Measurements from ENCODE around the gene NUMA1.
A peak's percentile ranks its signal among the peaks of the same experiment; 100 is the strongest.

Gene NUMA1

DNA sequence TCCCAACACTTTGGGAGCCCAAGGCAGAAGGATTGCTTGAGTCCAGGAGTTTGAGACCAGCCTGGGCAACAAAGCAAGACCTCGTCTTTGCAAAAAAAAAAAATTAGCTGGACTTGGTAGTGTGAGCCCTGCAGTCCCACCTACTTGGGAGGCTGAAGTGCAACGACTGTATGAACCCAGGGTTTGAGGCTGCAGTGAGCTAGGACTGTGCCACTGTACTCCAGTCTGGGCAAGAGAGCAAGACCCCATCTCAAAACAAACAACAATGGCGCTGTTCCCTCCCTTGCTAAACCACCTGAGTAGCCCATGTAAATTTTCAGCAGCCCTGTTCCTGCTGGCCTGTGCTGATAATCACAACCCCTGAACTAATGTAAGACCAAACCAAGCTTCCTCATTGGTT is 19.7 kb upstream of the NUMA1 start:
- no peak for DNase-seq

DNA sequence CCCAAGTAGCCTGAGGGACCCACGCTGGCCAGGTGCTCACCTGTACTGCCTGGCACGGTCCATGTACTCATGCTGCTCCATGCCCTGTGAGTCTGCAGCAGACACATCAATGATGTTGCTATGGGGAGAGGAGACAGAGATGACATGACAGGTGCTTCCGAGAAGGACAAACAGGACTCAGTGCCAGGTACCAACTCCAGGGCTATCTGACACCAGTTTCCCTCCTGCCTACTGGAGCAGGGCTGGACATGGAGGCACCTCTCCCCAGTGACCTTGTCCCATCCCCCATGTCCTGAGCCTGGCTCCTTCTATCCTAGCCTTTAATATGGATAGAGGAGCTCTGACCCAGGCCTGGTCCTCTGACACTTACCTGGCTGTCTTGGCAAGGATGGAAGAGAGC is 18.4 kb upstream of the NUMA1 start:
- no peak for DNase-seq

DNA sequence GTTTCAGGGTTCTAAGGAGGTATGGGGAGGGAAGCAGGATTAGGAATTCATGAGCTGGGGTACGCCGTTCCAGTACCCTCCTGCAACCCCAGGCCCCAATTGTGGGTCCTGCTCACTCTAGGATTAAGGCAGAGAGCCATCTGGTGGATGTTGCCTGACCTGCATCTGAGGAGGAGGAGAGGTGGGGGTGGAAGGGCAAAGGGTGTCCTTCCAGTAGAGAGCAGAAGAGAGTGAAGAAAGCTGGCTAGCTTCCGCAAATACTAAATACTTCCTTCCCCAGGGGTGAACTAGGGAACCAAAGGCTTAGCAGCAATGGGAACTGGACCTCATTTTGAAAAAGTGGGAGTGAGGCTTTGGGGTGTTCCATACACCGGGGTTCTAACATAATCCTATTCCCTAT is 10.9 kb upstream of the NUMA1 start:
- DNase-seq: peak; percentile 58

DNA sequence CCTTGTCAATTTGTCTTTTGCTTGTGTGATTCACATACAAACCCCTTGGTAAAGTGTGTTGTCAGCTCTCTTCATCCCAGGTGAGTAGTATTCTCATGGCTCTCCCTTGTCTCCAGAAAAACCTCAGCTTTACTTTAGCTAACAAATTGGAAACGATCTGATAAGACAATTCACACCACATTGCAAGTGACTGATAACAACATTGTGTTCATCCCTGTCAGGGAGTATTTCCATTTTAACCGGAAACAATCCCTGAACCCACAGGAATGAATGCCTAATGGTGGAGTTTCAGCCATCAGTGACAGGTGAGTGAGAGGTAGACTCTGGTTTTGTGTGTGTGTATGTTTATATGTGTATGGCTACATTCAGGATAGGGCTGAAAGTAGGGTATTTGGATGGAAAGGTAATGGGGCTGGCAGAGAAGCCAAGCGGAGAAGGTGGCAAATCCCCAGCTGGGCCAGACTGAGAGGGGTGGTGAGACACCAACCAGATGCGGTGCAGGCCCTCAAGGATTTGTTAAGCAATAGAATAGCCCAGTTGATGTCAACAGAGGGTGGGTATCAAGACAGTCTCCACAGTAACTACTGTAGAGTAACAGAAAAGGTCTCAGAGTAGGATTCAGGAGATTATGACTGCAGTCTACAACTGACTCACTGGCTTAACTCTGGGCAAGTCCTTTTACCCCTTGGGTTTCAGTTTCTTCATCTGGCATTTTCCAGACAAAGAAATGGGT is 7.9 kb upstream of the NUMA1 start:
- DNase-seq: no peak

DNA sequence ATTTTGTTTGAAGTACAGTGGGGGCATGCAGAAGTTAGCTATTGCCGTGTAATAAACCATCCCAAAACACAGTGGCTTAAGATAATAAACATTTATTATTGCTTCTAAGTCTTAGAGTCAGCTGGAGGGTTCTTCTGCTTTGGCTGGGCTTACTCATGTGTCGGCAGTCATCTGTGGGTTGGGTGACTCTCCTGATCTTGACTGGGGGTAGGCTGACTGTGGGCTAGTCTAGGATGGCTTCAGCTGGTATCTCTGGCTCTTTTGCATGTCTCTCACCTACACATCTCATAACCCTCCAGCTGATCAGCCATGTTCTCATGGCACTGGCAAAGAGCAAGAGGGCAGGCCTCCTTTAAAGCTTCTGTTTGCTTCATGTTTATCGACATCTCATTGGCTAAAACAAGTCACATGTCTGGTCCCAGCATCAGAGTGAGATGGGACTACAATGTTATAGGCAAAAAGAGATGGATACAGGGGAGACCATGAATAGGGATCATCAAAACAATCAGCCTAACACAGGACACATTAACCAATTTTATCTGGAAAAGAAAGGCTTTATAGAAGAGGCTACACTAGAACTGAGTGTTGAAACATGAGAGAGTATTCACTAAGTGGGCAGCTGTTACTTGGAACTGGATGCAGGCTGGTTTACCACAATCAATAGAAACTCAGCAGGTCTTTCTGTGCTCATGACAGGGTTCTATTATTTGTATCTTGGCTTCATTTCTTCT is 5.4 kb upstream of the NUMA1 start:
- no peak for DNase-seq

DNA sequence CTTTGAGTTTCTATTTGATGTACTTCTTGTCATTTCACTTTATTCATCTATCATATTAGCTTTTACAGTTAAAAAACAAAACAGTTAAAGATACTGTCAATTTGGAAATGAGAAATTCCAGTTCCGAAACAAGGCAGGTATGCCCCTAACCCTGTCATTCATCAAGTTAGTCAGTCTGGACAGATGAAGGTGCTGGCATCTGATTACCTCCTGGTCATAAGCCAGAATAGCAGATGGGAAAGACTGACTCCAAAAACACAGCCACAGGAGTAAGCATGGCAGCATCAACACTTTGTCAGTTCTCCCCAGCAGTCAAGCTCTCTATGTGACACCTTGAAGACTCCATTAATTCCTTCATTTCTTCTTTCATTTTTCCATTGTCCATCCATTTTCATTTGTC is 4.6 kb upstream of the NUMA1 start:
- DNase-seq: no peak

DNA sequence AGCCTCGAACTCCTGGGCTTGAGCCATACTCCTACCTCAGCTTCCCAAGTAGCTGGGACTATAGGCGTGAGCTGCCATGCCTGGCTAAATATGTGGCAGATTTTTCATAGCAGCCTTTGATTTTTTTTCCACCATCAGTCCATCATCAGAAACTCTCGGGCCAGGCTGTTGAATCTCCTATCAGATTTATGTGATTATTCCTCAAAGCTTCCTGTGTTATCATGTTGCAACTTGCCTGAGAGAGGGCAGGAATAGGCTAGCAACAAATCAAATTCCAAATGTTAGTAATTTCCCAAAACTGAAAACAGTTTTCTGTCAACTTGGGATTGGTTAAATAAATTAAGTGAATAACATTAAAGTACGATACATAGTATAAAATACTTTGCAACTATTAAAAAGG is 3.7 kb upstream of the NUMA1 start:
- DNase-seq: no peak

DNA sequence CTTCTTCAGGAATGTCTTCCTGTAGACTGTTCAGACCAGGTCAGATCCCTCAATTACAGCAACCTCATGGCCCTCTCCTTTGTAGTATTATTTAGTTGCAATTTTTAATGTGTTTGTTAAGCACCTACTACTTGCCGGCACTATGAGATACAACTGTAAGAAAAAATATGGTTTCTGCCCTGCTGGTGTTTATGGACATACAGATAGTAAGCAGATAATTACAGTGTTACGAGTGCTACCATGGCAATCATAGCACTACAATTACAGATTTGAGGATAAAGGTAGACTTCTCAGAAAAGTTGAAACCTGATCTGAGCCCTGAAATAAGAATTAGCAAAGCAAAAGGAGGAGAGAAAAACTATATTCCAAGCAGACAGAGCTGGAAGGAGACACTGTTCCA is 3.1 kb upstream of the NUMA1 start:
- no peak for DNase-seq

DNA sequence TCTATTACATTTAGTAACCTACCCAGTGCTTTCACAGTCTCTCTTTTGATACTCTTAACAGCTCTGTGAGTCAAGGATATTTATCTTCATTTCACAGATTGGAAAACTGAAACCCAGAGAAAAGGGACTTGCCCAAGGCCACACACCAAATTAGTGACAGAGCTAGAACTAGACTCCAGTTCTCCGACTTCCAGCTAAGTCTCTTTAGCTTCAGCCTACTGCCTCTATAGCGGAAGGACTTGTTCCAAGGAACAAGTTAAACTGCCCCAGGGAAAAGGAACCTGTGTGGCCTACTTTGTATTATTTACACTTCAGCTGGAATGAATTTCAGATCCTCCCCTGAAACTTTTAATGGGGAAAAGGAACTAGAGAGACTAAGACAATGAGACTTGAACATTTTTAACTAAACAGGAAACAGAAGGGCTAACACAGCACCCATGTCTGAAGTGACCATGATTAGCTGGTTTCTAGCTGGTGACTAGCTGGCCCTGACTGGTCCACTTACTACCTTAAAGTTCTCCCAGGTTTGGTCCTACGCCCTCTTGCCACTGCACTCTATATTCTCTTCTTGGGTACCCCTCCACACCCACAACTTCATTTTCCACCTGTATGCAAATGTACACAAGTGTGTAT is 1.6 kb upstream of the NUMA1 start:
- DNase-seq: no peak

DNA sequence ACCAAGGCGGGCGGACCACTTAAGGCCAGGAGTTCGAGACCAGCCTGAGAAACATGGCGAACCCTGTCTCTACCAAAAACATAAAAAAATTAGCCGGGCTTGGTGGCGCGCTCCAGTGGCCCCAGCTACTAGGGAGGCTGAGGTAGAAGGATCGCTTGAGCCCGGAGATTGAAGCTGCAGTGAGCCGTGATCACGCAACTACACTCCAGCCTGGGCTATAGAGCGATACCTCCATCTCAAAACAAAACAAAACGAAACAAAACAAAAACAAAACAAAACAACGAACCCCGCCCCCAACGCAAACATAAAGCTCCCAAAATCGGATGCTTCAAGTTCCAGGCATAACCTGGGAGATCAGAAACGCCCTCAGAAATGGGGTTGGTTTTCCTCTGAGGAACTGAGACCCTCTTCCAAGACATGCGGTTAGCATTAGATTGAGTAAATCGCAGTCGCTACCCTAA is 872 bp upstream of the NUMA1 start:
- no peak for DNase-seq

DNA sequence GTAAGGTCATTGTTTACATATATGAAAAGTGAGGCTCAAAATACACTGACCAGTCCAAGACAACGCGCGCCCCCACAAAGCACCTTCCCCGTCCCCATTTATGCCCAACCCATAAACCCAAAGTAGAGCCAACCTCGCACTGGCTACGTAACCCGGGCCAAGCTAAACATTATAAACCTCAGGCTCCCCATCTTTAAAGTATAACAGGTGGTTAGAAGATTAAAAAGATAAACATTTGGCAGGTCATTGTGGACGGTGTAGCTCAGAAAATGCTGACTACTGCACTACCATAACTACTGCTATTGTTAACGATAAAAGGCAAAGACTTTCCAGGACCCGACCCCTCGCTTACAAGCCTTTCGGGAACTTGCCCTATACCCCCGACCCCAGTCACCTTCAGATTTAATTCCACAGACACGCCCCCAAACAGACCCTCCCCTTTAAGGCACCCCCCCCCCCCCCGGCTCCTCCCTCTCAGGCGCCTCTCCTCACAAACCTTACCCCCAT is 470 bp downstream of the NUMA1 start:
- no peak for DNase-seq

DNA sequence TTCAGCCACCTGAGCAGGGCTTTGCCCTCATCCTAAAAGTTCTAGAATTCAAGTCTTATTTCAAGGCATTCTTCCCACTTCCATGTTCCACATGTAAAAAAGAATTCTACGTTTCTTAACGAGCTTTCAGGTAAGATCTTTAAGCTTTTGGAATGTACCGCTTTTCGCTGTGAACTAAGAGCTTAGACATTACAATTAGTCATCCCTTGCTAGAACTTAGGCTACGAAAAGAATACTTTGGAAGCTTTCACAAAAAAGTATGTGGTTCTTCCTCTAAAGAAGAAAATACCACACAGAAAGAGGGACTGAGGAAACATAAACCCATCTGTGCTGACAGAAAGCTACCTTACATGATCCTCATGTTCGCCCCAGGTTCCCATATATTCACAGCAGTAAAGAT is 1.9 kb downstream of the NUMA1 start:
- no peak for DNase-seq

DNA sequence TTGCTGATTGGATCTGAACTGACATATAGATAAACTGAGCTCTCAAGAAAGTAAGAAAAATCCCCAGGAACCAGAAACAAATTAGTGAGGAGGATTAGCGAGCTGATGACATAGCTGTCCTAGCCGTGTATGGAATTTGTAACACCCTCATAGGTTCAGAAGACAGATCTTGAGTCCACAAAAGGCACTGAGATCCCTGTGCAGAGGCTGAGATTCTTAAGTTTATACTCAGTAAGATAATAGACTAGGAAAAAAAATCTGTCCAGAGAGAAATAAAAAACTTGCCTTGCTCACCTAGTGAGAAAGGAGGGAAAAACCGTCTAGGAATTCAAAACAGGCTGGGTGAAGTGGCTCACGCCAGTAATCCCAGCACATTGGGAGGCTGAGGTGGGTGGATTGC is 4.6 kb downstream of the NUMA1 start:
- no peak for DNase-seq

DNA sequence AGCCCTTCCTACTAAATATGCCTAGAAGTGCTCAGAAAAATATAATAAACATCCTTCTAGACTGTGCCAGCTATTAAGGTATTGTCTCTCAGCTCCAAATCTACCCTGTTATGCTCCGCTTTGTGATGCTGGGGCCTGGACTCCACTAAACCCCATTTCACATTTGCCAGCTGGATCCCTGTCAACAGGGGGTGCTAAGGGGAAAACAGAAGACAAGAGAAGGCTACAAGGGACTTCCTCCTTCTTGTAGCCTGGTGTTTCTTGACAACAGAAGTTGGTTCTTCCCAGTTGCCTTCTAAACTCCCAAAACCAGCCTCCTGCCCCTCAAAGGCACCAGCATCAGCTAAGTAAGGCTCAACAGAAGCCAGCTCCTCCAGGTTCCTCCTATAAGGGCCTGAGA is 5.2 kb downstream of the NUMA1 start:
- no peak for DNase-seq

DNA sequence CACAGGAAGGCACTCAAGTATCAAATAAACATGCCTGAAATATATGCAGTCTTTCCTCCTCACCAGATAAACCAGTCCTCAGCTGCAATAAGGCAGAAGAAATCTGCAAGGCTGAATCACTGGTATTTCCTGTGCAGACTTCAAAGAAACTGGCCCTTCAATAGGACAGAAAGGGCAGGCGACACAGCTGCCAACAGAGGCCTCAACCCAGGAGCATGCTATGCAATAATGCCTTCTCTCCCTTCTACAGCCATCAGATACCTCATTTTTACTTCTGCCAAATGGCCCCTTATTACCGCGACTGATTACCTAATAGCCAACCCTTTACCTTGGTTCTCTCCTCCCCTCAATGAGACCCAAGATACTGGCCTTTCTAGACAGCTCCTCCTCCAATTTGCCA is 8.0 kb downstream of the NUMA1 start:
- DNase-seq: peak; percentile 32

DNA sequence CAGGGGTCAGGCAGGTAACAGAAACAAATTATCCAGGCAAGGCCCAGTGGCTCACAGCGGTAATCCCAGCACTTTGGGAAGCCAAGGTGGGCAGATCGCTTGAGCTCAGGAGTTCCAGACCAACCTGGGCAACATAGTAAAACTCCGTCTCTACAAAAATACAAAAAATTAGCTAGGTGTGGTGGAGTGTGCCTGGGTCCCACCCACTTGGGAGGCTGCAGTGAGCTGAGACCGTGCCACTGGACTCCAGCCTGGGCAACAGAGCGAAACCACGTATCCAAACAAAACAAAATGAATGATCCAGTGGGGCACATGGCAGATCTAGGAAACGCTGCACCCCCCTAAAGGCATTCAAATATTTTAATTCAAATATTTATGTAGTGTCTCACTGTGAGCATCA is 9.9 kb downstream of the NUMA1 start:
- DNase-seq: no peak

DNA sequence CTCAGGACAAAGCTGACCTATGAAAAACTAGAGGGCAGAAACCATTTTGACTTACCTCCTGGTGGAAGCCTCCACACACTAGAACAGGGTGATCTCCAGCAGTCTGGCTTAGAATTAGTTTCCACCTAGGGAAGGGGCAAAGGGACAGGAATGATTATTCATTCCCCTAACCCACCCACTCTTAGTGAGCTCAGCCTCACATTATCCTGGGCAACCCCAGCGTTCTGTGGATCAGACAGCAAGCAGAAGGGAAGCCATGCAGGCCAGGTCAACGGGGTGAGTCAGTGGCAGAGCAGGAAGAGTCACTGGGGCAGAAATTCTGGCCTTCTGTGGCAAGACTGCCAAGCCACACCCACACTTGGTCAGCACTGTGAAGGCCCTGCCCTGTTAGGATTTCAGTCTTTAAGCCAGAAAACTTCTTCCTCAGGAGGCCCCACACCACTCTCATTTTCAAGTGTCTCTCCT is 10.5 kb downstream of the NUMA1 start:
- peak; percentile 29 for DNase-seq

DNA sequence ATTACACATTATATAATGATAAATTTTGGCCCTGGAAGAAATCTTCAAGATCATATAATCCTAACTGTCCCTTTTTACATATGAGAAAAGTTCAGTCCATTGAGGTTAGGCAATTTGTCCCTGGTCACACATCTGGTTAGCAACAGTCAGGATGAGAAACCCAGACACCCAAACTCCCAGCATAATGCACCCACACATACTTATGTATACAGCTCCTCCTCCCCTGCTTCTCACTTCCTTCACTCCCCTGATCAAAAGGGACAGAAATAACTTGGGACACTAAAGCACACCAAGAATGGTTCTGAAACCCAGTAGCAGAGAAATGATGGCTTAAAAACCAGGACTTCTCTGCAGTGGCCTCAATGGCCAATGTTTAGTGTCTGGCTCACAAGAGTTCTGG is 11.1 kb downstream of the NUMA1 start:
- peak; percentile 17 for DNase-seq

DNA sequence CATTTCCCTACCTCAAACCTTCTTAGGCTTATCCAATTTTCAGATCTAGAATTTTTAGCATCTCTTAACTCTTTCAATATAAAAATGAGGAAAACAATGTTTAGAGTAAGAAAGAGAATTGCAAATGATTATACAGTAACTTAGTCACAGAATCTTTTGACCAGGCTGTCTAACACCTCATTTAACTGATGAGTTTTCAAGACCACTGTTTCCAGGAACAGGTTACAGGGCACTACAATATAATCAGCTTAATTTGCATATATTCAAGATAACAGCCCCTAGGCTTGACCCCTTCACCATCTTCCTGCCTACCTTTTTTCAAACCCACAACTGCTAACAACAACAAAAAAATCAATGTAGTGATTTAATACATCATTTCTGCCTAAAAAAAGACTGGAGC is 12.7 kb downstream of the NUMA1 start:
- DNase-seq: no peak

DNA sequence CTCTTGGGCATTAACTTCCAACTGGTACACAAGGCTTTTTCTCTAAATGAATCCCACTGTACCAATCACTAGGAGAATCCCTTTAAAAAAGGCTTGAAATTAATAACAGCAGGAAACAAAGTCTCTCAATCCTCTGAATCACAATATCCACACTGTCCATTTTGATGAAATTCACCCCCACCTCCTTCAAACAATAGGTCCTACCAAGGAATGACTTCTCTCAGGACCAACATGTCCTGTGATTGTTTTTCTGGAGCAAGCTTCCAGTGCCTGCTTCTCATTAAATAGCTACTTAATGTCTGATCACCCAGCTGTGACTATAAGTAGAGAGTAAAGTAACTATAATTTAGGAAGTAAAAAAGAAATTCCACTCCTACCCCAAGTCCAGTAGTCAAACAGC is 13.1 kb downstream of the NUMA1 start:
- DNase-seq: no peak

DNA sequence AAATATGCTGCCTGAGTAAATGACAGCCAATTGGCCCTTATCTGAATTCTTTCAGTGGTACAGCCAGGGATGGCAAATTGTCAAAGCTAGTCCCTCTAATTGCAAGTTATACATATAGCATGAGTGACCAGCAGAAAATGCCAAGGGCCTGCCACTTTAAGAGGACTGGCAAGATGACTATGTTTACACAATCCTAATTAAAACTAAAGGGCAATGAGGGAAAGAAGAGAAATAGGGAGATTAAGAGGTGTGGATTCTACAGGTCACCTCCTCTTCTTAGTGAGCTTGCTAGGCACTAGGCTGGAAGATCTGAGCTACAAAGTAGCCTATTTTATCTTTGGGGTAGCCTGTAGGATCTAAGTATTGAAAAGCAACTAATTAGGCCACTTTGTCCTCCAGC is 13.5 kb downstream of the NUMA1 start:
- DNase-seq: no peak

DNA sequence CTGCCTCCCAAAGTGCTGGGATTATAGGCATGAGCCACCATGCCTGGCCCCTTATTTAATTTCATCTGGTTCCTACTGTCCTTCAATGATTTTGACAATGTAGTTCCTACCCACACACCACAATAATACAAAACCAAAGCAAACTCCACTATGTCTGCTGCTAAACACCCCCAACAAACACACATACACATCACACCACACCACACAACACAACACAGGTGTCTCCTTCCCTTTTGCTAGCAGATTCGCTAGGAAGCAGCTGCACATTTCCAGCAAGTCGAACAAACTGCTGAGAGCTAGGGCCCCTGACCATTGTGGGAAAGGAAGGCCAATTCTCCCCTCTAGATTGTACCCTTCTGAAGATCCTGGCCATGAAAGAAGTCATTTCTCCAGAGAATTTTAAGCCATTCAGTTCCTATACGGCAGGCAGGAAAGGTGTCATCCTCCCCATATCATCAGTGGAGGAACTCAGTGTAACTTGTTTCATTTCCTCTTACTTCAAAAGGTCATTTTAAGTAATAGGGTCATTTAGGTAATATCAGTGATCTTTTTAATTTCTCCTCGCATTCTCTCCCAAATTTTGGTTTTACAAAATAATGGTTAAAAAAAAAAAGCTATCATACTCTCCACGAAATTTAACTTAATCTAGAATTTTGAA is 18.5 kb downstream of the NUMA1 start:
- no peak for DNase-seq

DNA sequence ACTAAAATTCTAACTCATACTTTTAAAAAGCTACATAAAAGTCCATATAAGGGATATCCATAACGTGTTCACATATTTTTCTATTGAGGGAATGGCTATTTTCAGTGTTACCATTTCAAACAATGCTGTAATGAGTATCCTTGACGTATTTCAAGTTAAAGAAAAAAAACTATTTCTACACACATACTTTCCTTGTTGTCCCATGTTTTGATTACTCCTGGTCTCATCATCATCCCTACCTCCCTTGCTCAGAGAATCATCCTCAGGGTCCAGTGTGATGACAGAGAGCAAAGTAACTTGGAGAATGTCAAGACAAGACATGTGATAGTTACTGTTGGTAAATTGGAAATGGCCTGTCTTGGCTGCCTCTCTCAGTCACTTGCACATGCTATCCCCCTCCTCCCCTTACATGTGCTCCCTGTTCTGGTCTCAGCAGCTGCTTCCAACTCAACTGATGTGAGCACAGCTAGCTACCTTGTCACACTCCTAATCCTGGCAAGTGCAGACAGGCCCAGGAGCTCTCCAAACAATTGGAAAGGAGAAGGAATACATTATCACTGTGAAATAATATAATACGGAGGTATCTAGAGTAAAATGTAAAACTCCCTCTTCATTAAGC is 21.8 kb downstream of the NUMA1 start:
- DNase-seq: no peak
